ENCODE data around the gene HDAC8.

DNA sequence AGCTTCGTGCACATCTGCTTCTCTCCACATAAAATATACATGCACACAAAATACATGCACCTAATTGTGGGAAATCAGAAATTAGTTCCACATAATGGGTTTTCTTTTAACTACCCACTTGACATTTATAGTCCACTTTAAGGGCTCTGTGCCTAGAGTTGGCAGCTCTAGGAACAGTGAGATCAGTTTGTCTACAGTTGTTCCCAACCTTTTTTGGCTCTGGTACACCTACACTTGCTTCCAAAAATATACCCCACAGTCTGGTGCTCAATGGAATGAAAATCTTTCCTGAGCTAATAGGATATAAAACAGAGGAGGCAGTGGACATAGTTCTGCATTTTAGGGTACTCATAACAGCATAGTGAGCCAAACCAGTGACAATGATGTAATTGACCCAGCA is 36.1 kb downstream of the HDAC8 start:
- TF ChIP-seq, protein P1, sequence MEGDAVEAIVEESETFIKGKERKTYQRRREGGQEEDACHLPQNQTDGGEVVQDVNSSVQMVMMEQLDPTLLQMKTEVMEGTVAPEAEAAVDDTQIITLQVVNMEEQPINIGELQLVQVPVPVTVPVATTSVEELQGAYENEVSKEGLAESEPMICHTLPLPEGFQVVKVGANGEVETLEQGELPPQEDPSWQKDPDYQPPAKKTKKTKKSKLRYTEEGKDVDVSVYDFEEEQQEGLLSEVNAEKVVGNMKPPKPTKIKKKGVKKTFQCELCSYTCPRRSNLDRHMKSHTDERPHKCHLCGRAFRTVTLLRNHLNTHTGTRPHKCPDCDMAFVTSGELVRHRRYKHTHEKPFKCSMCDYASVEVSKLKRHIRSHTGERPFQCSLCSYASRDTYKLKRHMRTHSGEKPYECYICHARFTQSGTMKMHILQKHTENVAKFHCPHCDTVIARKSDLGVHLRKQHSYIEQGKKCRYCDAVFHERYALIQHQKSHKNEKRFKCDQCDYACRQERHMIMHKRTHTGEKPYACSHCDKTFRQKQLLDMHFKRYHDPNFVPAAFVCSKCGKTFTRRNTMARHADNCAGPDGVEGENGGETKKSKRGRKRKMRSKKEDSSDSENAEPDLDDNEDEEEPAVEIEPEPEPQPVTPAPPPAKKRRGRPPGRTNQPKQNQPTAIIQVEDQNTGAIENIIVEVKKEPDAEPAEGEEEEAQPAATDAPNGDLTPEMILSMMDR (conservative IDR thresholded peaks at IDR 0.05 in 1 of 2, IDR thresholded peaks at IDR 0.05 in 1 of 2; ENCODE audit: extremely low read depth in 1 of 2, insufficient read depth in 1 of 2, low read depth in 1 of 2, low read length in 2 of 2), result no peak
- no peak for TF ChIP-seq EZH2 (IDR thresholded peaks at IDR 0.05; ENCODE audit: borderline replicate concordance, low read length)

Data from mammary epithelial cell (primary cell).